ENCODE results near the gene SRRD. TPM values are rescaled to one million over a fixed set of nuclear protein-coding genes. Genes with fewer than 3 reads are reported as not detected.

The SRRD gene
- total RNA-seq, 3 donors from 2014 or later, result 8.8 to 17.4 (median 15.0) TPM

GRCh38 chr22:26446808-26447515 lies 36.7 kb upstream of the SRRD start:
- no peak for DNase-seq (ENCODE audit: low spot score in 2 of 2)
- H3K4me3 ChIP-seq, result no peak overlapping the region
- no peak overlapping the region for H3K27ac ChIP-seq

GRCh38 chr22:26447584-26448329 lies 35.9 kb upstream of the SRRD start:
- Histone ChIP-seq H3K4me3 (no peak overlapping the region), H3K9me3 (no peaks in the 10 kb centered on the region), H3K27me3 (no peaks in the 10 kb centered on the region), H3K4me1 (no peaks in the 10 kb centered on the region), H3K36me3 (peaks cover 7% of the 10 kb centered on the region), H3K27ac (no peak overlapping the region)
- TF ChIP-seq CTCF (IDR thresholded peaks at IDR 0.05), result no peak
- no peak for TF ChIP-seq POLR2AphosphoS5 (IDR thresholded peaks at IDR 0.05)
- no peak for TF ChIP-seq POLR2A (IDR thresholded peaks at IDR 0.05)
- intact Hi-C loops (cut with DNase I; ENCODE audit: low total_unique reads), result loop anchor here (2.0 kb wide), 1 partner anchor 171 kb away; the partner anchor contains the start of gene CRYBB1
- no peak for DNase-seq (ENCODE audit: low spot score in 2 of 2)

More at GRCh38 chr22:26446808-26447515, 36.7 kb upstream of the SRRD start:
- intact Hi-C loops (cut with DNase I; ENCODE audit: low total_unique reads), result no loop called here
- no peaks in the 10 kb centered on the region for H3K9me3 ChIP-seq
- no peaks in the 10 kb centered on the region for H3K27me3 ChIP-seq
- peaks cover 7% of the 10 kb centered on the region for H3K36me3 ChIP-seq
- H3K4me1 ChIP-seq, result no peaks in the 10 kb centered on the region
- no peak for TF ChIP-seq CTCF (IDR thresholded peaks at IDR 0.05)
- no peak for TF ChIP-seq POLR2A (IDR thresholded peaks at IDR 0.05)
- TF ChIP-seq POLR2AphosphoS5 (IDR thresholded peaks at IDR 0.05), result no peak

GRCh38 chr22:26448334-26448733 lies 35.3 kb upstream of the SRRD start:
- no peak for TF ChIP-seq POLR2A (IDR thresholded peaks at IDR 0.05)
- TF ChIP-seq POLR2AphosphoS5 (IDR thresholded peaks at IDR 0.05), result no peak
- TF ChIP-seq CTCF (IDR thresholded peaks at IDR 0.05), result no peak
- no peaks in the 10 kb centered on the region for H3K4me1 ChIP-seq
- no peaks in the 10 kb centered on the region for H3K9me3 ChIP-seq
- H3K4me3 ChIP-seq, result no peak overlapping the region
- no peak for DNase-seq (ENCODE audit: low spot score in 2 of 2)
- intact Hi-C loops (cut with DNase I; ENCODE audit: low total_unique reads), result loop anchor here (2.0 kb wide), 1 partner anchor 170 kb away; the partner anchor contains the start of gene CRYBB1
- H3K27me3 ChIP-seq, result no peaks in the 10 kb centered on the region
- peaks cover 7% of the 10 kb centered on the region for H3K36me3 ChIP-seq
- no peak overlapping the region for H3K27ac ChIP-seq

GRCh38 chr22:26448941-26449340 lies 34.7 kb upstream of the SRRD start:
- DNase-seq (ENCODE audit: low spot score in 2 of 2), result peak in 1 of 2 donors; percentile 46
- no peak for TF ChIP-seq POLR2A (IDR thresholded peaks at IDR 0.05)
- no peak for TF ChIP-seq CTCF (IDR thresholded peaks at IDR 0.05)
- no peak for TF ChIP-seq POLR2AphosphoS5 (IDR thresholded peaks at IDR 0.05)
- no peaks in the 10 kb centered on the region for H3K4me1 ChIP-seq

More at GRCh38 chr22:26448941-26449340, 34.7 kb upstream of the SRRD start:
- intact Hi-C loops (cut with DNase I; ENCODE audit: low total_unique reads), result loop anchor here (2.0 kb wide), 1 partner anchor 170 kb away; the partner anchor contains the start of gene CRYBB1
- H3K9me3 ChIP-seq, result no peaks in the 10 kb centered on the region
- H3K4me3 ChIP-seq, result no peak overlapping the region
- H3K36me3 ChIP-seq, result peaks cover 7% of the 10 kb centered on the region
- H3K27ac ChIP-seq, result no peak overlapping the region
- no peaks in the 10 kb centered on the region for H3K27me3 ChIP-seq

Measured in breast epithelium (tissue), 4 donors.